Measurements from ENCODE around the gene ZPBP2. TPM values are rescaled to one million over a fixed set of nuclear protein-coding genes. Genes with fewer than 3 reads are reported as not detected.

Gene ZPBP2
- total RNA-seq: not detected

GRCh38 chr17:39867880-39868553 lies at the start of gene ZPBP2:
ZPBP2 (plus strand) TSS chr17:39868202; CDS start chr17:39868355, 153 bp downstream.
- H3K4me1 ChIP-seq (ENCODE audit: insufficient read depth, low read length): peaks cover 46% of the 10 kb centered on the region
- peak within 1 kb of the TSS; percentile 22 for H3K4me3 ChIP-seq (ENCODE audit: low read length)
- peaks cover 35% of the 10 kb centered on the region for H3K27me3 ChIP-seq (ENCODE audit: insufficient read depth, low read length)

GRCh38 chr17:39818358-39819000 lies 49.5 kb upstream of the ZPBP2 start:
- H3K4me1 ChIP-seq (ENCODE audit: insufficient read depth, low read length): peaks cover 43% of the 10 kb centered on the region
- no peaks in the 10 kb centered on the region for H3K27me3 ChIP-seq (ENCODE audit: insufficient read depth, low read length)
- H3K9me3 ChIP-seq (ENCODE audit: low read depth, low read length): peaks cover 1% of the 10 kb centered on the region
- H3K4me3 ChIP-seq (ENCODE audit: low read length): no peak overlapping the region

More at GRCh38 chr17:39867880-39868553, at the start of gene ZPBP2:
- no peaks in the 10 kb centered on the region for H3K9me3 ChIP-seq (ENCODE audit: low read depth, low read length)

GRCh38 chr17:39820541-39820940 lies 47.5 kb upstream of the ZPBP2 start:
- H3K4me1 ChIP-seq (ENCODE audit: insufficient read depth, low read length): peaks cover 36% of the 10 kb centered on the region
- H3K9me3 ChIP-seq (ENCODE audit: low read depth, low read length): peaks cover 10% of the 10 kb centered on the region
- no peaks in the 10 kb centered on the region for H3K27me3 ChIP-seq (ENCODE audit: insufficient read depth, low read length)
- H3K4me3 ChIP-seq (ENCODE audit: low read length): no peak overlapping the region

GRCh38 chr17:39820987-39821386 lies 47.0 kb upstream of the ZPBP2 start:
- peaks cover 36% of the 10 kb centered on the region for H3K4me1 ChIP-seq (ENCODE audit: insufficient read depth, low read length)

GRCh38 chr17:39822051-39822451 lies 46.0 kb upstream of the ZPBP2 start:
- Histone ChIP-seq H3K9me3 (ENCODE audit: low read depth, low read length) (peaks cover 10% of the 10 kb centered on the region), H3K27me3 (ENCODE audit: insufficient read depth, low read length) (no peaks in the 10 kb centered on the region), H3K4me1 (ENCODE audit: insufficient read depth, low read length) (peaks cover 36% of the 10 kb centered on the region), H3K4me3 (ENCODE audit: low read length) (no peak overlapping the region)

More at GRCh38 chr17:39820987-39821386, 47.0 kb upstream of the ZPBP2 start:
- Histone ChIP-seq H3K4me3 (ENCODE audit: low read length) (no peak overlapping the region), H3K9me3 (ENCODE audit: low read depth, low read length) (peaks cover 10% of the 10 kb centered on the region), H3K27me3 (ENCODE audit: insufficient read depth, low read length) (no peaks in the 10 kb centered on the region)

- H3K27me3 ChIP-seq (ENCODE audit: insufficient read depth, low read length): no peaks in the 10 kb centered on the region
- H3K9me3 ChIP-seq (ENCODE audit: low read depth, low read length): peaks cover 10% of the 10 kb centered on the region
- H3K4me1 ChIP-seq (ENCODE audit: insufficient read depth, low read length): peaks cover 32% of the 10 kb centered on the region
- H3K4me3 ChIP-seq (ENCODE audit: low read length): no peak overlapping the region
Observed at GRCh38 chr17:39823407-39824054, 44.5 kb upstream of the ZPBP2 start.

- peaks cover 9% of the 10 kb centered on the region for H3K4me1 ChIP-seq (ENCODE audit: insufficient read depth, low read length)
- H3K9me3 ChIP-seq (ENCODE audit: low read depth, low read length): peaks cover 10% of the 10 kb centered on the region
- no peaks in the 10 kb centered on the region for H3K27me3 ChIP-seq (ENCODE audit: insufficient read depth, low read length)
- H3K4me3 ChIP-seq (ENCODE audit: low read length): no peak overlapping the region
Observed at GRCh38 chr17:39826334-39826733, 41.7 kb upstream of the ZPBP2 start.

GRCh38 chr17:39828443-39828842 lies 39.6 kb upstream of the ZPBP2 start:
- H3K27me3 ChIP-seq (ENCODE audit: insufficient read depth, low read length): no peaks in the 10 kb centered on the region

GRCh38 chr17:39831588-39831987 lies 36.4 kb upstream of the ZPBP2 start:
- Histone ChIP-seq H3K4me1 (ENCODE audit: insufficient read depth, low read length) (no peaks in the 10 kb centered on the region), H3K27me3 (ENCODE audit: insufficient read depth, low read length) (no peaks in the 10 kb centered on the region), H3K9me3 (ENCODE audit: low read depth, low read length) (no peaks in the 10 kb centered on the region), H3K4me3 (ENCODE audit: low read length) (no peak overlapping the region)

More at GRCh38 chr17:39828443-39828842, 39.6 kb upstream of the ZPBP2 start:
- H3K4me1 ChIP-seq (ENCODE audit: insufficient read depth, low read length): no peaks in the 10 kb centered on the region
- no peak overlapping the region for H3K4me3 ChIP-seq (ENCODE audit: low read length)
- peaks cover 8% of the 10 kb centered on the region for H3K9me3 ChIP-seq (ENCODE audit: low read depth, low read length)

- H3K9me3 ChIP-seq (ENCODE audit: low read depth, low read length): peaks cover 12% of the 10 kb centered on the region
- no peaks in the 10 kb centered on the region for H3K27me3 ChIP-seq (ENCODE audit: insufficient read depth, low read length)
- no peaks in the 10 kb centered on the region for H3K4me1 ChIP-seq (ENCODE audit: insufficient read depth, low read length)
- no peak overlapping the region for H3K4me3 ChIP-seq (ENCODE audit: low read length)
Observed at GRCh38 chr17:39834017-39834416, 34.0 kb upstream of the ZPBP2 start.

GRCh38 chr17:39835038-39835786 lies 32.8 kb upstream of the ZPBP2 start:
- H3K9me3 ChIP-seq (ENCODE audit: low read depth, low read length): peaks cover 12% of the 10 kb centered on the region
- no peaks in the 10 kb centered on the region for H3K4me1 ChIP-seq (ENCODE audit: insufficient read depth, low read length)
- no peaks in the 10 kb centered on the region for H3K27me3 ChIP-seq (ENCODE audit: insufficient read depth, low read length)
- no peak overlapping the region for H3K4me3 ChIP-seq (ENCODE audit: low read length)

- Histone ChIP-seq H3K27me3 (ENCODE audit: insufficient read depth, low read length) (no peaks in the 10 kb centered on the region), H3K4me1 (ENCODE audit: insufficient read depth, low read length) (no peaks in the 10 kb centered on the region), H3K4me3 (ENCODE audit: low read length) (no peak overlapping the region), H3K9me3 (ENCODE audit: low read depth, low read length) (peaks cover 12% of the 10 kb centered on the region)
Observed at GRCh38 chr17:39836117-39836516, 31.9 kb upstream of the ZPBP2 start.

GRCh38 chr17:39838057-39838456 lies 29.9 kb upstream of the ZPBP2 start:
- no peaks in the 10 kb centered on the region for H3K27me3 ChIP-seq (ENCODE audit: insufficient read depth, low read length)
- no peaks in the 10 kb centered on the region for H3K4me1 ChIP-seq (ENCODE audit: insufficient read depth, low read length)

GRCh38 chr17:39838784-39839183 lies 29.2 kb upstream of the ZPBP2 start:
- H3K4me3 ChIP-seq (ENCODE audit: low read length): no peak overlapping the region
- peaks cover 2% of the 10 kb centered on the region for H3K4me1 ChIP-seq (ENCODE audit: insufficient read depth, low read length)
- H3K9me3 ChIP-seq (ENCODE audit: low read depth, low read length): peaks cover 12% of the 10 kb centered on the region
- H3K27me3 ChIP-seq (ENCODE audit: insufficient read depth, low read length): no peaks in the 10 kb centered on the region

More at GRCh38 chr17:39838057-39838456, 29.9 kb upstream of the ZPBP2 start:
- Histone ChIP-seq H3K4me3 (ENCODE audit: low read length) (no peak overlapping the region), H3K9me3 (ENCODE audit: low read depth, low read length) (peaks cover 12% of the 10 kb centered on the region)
